Stimulated activated CD8-positive, alpha-beta memory T cell treated with anti-CD3 and anti-CD28 coated beads, Interleukin-15, amount 100 ng/mL, for 4 hours (primary cell): ENCODE measurements around the gene TNNT1.
"Not testable (repeated sequence)": the region's sequence is repeated elsewhere in the genome, so short reads cannot be mapped to it uniquely, and the experiment has no call there.

ENCODE experiments used
- DNase-seq, 2 donors: peaks; one replicate each; pipeline ENCODE4 v3.0.0-alpha.2; 2020; ENCODE audit warnings: low read depth in 2 of 2

Gene TNNT1, protein sequence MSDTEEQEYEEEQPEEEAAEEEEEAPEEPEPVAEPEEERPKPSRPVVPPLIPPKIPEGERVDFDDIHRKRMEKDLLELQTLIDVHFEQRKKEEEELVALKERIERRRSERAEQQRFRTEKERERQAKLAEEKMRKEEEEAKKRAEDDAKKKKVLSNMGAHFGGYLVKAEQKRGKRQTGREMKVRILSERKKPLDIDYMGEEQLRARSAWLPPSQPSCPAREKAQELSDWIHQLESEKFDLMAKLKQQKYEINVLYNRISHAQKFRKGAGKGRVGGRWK

DNA sequence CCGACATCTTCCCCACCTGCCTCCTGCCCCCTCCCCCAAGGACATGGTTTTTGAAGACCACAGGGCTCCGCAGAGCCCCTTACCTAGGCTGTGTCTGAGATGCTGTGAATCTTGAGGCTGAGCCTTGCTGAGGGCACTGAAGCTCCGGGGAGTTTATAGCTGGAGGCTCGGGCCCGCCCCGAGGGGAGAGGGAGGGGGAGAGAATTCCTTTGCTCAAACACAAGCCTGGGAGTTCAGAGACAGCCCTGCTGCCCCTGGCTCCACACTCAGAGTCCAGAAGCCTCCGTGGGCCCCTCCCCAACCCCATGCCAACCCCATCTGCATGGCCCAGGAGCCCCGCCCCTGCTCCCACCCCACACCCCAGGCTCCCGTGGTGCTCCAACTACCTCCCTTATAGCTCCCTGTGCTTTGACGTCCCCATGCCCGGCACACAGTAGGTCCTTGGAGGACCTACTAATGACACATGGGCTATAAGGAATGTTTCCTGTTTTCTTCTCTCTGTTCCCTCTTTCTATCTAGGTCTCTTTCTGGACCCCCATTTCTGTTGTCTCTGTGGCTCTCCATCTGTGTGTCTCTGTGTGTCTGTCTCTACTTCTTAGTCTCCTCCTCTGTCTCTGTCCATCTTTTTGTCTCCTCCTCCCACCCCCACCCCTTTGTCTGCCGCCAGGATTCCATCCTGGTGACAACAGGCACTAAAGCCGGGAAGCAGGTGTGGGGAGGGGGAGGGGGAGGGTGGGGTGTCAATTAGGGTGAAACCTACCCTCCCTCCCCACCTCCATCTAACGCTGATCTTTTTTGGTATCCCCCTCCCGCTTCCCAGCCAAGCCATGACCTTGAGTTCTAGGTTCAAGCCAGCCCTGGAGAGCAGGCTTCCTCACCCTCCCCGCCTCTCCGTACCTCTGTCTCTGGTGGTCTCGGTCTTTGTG is at the start of gene TNNT1:
TSS of gene TNNT1 (minus strand) at position 129 of the 926 bp plus-strand sequence. CDS start 2,049 bp downstream, outside the sequence.
- DNase-seq, result no peak

DNA sequence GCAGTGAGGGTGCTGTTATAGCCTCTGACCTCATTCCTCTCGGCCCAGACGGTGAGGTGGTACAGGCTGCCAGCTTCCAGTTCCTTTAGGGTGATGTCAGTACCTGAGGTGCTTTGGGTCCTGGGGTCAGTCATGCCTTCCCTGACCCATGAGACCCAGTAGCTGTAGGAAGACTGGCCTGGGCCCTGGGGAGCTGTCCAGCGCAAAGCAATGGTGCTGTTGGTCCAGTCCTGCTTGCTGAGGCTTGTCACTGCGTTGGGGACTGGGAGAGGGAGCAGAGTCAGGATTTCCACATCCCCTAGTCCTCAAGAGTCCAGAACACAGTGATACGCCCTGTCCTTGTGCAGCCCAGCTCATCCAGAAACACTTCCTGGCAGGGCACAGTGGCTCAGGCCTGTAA is 49.6 kb upstream of the TNNT1 start:
- no peak for DNase-seq

DNA sequence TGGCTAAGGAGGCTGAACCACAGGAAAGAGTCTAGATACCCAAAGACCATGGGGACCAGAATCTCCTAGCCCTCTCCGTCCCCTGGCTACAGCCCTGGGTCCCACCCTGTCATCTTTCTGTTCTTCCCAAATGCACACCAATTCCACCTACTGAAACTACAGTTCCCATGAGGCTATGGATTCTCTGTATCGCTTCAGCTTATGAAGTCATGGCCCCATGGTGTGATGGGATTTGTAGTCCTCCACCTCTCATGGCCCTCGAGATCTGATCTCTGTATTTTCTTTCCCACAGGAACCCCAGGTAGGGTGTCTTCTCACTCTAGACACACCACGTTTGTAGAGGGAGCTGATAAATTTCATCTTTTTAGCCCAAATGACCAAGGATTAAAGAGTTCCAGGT is 48.5 kb upstream of the TNNT1 start:
- no peak for DNase-seq

DNA sequence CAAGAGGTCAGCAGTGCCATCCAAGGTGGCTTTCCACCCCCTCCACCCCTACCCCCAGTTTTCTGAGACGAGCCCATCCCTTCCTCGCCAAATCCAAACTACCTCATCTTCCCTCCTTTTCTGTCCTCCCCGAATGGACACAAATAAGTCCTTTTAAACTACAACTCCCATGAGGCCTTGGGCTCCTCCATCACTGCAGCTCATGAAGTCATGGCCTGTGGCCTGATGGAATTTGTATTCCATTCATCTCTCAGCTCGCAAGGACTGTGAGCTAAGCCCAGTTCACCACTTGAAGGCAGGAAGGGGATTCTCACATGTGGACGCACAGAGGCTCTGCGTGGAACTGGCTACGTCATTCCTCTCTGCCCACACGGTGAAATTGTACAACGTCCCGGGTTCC is 47.8 kb upstream of the TNNT1 start:
- DNase-seq, result no peak

DNA sequence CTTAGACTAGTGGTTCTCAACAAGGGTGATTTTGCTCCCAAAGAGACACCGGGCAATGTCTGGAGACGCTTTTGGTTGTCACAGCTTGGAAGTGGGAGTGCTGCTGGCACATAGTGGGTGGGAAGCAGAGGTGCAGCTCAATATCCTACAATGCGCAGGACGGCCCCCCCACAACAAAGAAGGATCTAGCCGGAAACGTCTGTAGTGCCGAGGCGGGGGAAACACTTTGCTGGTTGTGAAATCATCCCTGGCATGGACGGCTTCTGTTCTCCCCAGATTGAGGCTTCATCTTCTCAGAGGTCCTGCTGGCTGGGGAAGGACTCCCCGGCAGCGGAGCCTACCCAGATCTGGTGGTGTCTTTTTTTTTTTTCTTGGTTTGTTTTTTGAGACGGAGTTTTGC is 44.5 kb upstream of the TNNT1 start:
- DNase-seq, result no peak

DNA sequence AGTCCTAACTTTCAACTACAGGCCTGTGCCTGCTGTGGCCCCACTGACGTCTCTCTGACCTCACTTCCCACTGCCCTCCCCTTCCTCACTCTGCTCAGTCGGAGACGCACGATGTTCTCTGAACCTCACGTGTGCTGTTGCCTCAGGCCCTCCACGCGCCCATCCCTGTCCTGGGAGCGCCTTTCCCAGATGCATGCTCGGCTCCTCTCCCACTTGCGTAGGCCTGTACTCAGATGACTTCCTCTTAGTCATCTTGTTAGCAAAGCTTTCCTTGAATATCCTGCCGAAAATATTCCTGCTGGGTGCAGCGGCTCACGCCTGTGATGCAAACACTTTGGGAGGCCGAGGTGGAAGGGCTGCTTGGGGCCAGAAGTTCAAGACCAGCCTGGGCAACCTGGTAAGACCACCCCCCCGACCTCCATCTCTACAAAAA is 40.4 kb upstream of the TNNT1 start:
- DNase-seq, result no peak

DNA sequence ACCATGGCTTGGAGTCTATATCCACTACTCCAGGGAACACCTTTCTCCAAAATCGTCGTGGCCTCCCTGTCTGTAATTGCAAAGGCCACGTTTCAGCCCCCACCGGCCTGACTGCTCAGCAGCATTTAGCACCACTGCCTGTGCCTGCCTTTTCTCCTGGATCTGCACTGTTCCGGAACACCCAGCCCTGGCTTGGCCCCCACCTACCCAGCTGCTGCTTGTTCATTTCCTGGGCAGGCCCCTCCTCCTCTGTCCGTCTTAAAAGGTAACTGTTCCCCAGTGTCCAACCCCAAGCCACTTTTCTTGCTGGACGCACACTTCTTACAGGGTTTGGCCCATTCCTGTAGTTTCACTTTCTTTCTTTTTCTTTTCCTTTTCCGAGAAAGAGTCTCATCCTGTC is 39.6 kb upstream of the TNNT1 start:
- no peak for DNase-seq

DNA sequence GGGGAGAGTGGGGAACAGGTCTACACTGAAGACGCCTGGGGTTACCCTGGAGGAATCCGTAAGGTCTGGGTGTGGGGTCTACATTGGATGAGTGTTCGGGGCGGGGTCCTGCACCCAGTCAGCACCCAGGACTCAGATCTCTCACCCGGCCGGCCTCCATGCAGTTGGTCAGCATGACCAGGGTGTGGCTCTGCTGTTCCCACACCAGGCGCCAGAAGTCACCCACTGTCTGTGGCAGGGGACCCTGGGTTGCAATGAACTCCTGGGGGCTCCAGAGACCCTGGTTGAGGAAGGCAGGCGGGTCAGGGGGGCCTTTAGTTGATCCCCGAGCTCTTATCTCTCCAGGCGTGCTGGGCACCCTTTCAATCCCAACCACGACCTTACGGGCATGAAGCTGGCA is 37.1 kb upstream of the TNNT1 start:
- DNase-seq, result no peak

DNA sequence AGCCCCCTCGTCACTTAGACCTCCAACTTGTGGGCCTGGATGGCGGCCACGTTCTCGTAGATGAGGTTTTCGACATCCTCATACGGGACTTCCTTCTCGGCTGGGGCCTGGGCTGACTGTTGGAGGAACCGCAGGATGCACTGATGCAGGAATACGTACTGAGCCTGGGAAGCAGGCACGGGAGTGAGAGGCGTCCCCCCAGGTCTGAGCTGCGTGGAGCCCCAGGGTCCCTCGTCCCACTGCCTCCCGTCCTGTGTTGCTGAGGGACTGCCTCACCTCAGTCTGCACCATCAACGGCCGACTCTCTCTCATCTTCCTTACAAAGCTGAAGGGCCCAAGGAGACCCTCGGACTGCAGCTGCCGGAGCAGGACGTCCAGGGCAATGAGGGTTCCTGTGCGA is 32.7 kb upstream of the TNNT1 start:
- DNase-seq, result no peak

DNA sequence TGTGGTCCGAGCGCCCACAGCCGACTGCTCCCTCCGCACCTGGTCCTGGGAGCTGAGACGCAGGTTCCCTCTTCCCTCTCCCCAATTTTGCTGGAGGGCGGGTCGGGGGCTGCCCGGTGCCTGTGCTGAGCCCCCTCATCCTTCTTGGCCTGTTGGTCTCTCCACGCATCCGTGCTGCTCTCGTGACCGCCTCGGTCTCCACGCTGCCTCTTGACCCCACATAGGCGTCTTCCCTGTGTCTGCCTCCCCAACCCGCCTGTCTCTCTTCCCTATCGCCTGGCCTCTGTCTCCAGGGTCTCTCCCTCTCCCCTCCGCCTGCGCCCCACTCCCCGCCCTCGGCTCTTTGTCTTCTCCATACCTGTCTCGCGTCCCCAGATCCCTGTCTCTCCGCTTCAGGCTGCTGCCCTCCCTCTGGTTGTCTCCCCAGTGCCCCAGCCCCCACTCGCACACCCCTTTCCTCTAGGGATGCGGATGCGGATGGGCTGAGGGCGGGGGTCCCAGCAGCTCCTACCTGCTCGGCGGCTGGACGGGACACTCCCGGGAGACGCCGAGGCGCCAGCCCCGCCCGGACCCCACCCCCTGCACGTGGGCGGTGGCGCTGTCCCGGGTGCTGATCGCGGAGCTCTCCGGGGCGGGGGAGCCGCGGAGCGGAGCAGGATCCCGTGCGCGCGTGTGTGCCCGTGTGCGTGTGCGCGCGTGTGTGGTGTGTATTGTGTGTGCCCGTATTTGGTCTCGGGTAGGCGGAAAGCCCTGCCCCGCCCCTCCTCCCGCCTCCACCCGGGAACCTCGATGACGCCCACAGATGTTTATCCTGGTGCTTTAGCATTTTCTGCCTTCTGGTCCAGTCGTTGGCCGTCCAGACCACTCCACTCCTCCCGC is 30.8 kb upstream of the TNNT1 start, which contains the start of gene SYT5:
TSS of gene SYT5 (minus strand) at position 684 of the 879 bp plus-strand sequence. CDS start 1,248 bp downstream, outside the sequence.
- peak in 1 of 2 donors; percentile 29 for DNase-seq

DNA sequence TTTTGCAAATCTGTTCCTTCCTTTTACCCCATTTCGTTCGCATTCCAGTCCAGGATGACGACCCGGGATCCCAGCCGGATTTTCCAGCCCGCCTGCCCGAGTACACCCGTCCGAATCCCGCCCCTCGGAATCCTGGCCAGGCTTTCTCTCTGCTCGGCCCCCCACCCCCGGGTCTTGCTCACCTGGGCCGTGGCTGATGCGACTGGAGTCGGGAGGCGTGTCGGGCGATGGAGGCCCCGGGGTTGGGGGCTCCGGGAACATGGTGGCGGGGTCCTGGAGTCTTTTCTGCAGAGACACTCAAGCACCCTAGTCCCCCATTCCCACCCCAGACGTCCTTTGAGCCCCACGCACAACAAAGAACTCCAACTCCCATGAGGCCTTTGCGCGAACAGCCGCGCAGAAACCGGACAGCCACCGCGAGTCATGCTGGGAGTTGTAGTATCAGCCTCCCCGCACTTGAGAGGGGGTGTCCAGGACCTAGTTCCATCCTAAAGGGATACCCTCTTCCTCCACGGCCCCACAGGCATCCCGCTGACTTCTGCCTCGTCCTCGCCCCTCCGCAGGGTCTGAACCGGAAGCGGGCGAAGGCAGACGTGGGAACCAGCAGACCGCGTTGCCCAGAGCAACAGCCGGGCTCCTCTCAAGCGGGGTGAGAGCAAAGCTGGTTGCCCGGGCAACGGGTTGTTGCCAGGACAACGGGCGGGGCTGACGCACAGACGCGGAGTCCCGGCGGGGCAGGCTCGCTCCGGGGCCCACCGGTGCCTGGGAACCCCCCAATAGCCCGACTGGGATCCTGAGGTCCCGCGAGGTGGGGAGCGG is 30.0 kb upstream of the TNNT1 start:
- DNase-seq, result peak; percentile 82 to 84

DNA sequence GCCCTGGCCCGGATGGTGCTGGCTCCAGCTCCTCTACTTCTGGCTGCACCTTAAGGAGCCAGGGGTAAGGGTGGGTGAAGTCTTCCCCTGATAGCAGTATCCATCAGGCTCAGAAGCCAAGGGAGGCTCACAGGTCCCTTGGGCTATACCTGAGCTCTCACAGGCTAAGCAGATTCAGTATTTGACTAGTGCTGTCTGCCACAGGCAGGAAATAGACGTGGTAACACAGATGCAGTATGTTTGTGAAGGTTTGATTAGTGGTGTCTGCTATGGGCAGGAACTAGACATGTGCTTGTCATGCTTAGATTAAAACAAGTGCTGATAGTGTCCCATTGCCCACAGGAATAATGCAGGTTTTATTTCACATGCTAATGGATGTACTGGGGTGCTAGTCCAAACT is 27.1 kb upstream of the TNNT1 start:
- no peak for DNase-seq

DNA sequence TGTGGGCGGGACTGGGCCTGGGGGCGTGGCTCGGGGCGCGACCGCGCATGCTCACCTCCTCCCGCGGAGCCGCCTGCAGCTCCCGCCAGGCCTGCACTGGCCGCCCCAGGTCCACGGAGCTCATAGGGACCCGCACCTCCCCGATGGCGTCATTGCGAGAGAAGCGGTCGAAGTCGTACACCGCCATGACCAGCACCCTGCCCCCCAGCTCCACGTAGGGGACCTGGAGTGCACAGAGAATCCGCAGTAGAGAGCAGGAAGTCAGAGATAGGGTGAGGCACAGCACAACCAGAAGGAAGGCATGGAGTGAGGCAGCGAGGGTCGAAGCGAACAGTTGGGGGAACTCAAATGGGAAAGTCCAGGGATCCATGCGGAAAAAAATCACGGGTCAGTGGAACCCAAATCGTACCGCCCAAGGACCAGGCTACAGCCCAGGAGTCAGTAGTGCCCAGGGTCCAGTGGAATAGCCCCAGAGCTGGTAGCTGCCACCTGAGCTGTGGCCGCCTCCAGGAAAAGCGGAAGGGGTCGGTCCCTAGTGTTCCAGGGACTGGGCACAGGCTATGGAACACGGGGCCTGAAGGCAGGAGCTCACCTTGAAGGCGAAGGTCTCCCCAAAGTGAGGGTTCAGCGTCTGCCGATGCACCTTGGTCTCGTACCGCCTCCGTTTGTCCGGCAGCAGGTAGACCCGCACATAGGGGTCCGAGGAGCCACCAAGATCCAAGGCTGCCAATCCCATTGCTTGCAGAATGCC is 26.3 kb upstream of the TNNT1 start:
- no peak for DNase-seq

DNA sequence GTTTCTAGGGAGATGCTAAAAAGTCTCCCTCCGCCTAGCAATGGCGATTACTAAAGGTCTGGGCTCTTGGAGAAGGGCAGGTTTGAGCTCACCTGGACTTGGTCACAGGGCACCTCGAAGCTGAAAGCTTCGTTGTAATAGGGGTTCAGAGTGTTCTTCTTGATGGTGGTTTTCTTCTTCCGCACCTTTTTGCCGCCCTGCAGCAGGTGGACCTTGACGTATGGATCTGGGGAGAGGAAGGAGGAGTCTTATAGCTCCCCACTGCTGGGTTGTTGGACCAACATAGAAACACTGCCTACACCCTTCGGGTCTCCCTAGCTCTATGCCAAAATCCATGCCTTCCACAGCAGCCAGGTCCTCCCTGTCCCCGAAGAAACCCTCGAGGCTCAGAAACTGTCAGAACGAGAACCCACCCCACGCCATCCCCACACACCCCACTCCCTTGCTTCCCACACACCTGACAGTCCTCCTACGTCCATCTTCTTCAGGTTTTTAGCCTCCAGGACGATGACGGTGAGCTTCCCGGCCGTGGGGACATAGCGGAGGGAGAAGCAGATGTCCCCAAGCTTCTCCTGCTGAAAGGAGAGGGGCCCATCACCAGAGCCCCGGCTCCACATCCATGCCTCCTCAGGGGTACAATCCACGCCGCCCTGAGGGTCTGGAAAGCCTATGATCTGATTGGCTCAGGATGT is 25.6 kb upstream of the TNNT1 start:
- no peak for DNase-seq

DNA sequence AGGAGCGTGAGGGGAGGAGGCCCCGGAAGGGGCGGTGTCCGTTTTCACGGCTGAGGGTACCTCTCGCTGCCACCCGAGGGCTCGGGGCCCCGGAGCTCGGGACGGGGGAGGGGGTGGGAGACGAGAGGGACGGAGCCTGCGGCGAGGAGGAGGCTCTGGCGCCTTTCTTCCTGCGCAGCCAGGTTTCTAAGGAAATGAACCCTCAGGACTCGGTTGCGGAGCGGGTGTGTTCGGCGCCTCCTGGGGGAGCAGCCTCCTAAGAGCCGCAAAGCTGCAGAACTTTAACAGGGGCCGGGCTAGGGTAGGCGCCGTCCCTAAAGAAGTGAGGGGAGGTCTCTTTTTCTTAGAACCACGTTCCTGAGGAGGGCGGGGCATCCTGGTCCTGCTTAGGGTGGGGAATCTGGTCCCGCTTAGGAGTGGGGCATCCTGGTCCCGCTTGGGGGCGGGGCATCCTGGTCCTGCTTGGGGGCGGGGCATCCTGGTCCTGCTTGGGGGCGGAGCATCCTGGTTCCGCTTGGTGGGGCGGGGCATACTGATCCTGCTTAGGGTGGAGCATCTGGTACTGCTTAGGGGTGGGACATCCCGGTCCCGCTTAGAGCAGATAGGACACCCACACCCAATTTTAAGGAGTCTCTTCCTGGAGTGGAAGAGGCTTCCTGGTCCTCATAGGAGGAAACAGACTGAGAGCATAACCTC is 24.9 kb upstream of the TNNT1 start:
- no peak for DNase-seq

DNA sequence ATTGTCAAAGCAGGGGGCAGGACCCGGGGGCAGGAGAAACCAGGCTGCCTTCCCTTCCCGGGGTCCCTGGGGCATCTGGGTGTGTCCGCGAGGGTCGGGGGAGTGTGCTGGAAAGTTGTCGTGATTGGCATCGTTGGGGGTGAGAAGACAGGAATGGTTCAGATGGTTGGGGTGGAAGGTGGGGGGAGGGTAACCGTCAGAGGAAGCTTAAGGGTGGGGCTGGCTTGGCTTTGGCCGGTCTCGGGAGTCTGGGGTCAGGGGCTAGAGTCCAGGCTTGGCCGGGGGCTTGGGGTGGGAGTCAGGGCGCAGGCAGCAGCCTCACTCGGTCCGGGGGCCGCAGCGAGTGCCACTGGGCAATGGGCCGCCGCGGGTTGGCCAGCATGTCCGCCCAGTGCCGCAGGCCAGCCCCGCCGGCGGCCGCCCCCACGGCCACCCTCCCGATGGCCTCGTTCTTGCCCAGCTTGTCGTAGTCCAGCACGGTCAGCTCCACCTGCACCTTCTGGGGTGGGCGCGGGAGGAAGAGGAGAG is 24.2 kb upstream of the TNNT1 start:
- no peak for DNase-seq

DNA sequence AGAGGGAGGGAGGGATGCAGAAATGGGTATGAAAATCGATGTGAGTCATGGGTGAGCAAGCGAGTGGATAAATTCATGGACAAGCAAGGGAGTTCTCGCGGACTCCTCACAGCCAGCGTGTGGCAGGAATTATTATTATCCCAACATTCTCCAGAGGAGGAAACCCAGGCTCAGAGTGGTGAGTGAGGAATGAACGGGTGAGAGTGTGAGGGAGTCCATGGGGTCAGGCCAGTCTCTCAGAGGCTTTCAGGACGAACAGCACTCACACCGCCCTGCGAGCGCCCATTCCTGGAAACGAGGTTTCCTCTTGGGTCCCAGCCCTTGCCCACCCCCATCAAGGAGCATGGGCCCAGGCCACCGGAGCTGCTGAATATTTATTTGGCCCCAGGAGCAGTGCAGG is 23.7 kb upstream of the TNNT1 start:
- no peak for DNase-seq

DNA sequence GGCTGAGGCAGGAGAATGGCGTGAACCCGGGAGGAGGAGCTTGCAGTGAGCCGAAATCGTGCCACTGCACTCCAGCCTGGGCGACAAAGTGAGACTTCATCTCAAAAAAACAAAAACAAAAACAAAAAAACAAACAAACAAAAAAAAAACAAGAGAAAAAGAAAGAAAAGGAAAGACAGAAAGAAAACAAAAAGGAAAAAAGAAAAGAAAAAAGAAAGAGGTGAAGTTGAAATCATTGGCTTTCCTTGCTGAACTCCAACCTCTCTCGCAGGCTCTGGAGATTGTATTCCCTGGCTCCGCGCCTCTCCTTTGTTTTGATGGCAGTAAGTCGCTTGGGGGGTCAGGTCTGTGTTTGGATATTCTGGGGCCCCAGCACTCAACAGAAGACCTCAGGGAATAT is 23.3 kb upstream of the TNNT1 start:
- DNase-seq, result not testable (repeated sequence)

DNA sequence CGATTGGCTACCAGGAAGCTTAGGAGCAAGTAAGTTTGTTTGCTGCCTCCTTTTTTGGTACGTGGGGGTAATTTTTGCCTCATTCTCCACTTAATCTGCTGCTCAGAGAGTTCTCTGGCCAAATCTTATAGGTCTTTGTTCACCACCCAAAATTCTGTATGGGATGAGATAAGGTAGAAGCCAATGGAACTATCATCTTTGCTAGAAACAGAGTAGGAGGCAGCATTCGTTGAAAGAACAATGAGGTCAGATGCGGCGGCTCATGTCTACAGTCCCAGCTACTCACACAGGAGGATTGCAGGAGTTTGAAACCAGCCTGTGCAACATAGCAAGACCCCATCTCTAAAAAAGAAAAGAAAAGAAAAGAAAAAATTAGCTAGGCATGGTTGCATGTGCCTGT is 22.4 kb upstream of the TNNT1 start:
- no peak for DNase-seq
